ENCODE results near the gene GRK4.

DNA sequence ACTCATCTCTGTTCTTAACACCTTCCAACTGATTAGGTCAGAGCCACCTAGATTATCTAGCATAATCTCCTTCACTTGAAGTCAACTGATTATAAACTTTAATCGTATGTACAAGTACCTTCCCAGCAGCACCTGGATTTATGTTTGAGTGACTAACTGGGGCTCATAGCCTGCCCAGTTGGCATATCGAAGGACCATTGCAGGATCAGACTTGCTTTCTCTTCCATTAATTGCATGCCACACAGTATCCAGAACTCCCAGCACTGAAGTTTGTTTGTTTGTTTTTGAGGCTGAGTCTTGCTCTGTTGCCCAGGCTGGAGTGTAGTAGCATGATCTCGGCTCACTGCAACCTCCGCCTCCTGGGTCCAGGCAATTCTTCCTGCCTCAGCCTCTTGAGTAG is 27.9 kb downstream of the GRK4 start:
- TF ChIP-seq, protein P1, sequence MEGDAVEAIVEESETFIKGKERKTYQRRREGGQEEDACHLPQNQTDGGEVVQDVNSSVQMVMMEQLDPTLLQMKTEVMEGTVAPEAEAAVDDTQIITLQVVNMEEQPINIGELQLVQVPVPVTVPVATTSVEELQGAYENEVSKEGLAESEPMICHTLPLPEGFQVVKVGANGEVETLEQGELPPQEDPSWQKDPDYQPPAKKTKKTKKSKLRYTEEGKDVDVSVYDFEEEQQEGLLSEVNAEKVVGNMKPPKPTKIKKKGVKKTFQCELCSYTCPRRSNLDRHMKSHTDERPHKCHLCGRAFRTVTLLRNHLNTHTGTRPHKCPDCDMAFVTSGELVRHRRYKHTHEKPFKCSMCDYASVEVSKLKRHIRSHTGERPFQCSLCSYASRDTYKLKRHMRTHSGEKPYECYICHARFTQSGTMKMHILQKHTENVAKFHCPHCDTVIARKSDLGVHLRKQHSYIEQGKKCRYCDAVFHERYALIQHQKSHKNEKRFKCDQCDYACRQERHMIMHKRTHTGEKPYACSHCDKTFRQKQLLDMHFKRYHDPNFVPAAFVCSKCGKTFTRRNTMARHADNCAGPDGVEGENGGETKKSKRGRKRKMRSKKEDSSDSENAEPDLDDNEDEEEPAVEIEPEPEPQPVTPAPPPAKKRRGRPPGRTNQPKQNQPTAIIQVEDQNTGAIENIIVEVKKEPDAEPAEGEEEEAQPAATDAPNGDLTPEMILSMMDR (IDR thresholded peaks at IDR 0.05; ENCODE audit: insufficient read depth, low read length), result no peak
- TF ChIP-seq POLR2AphosphoS5 (IDR thresholded peaks at IDR 0.05; ENCODE audit: low read depth) (no peak), GABPA (IDR thresholded peaks at IDR 0.05; ENCODE audit: low read depth) (no peak), SPI1 (IDR thresholded peaks at IDR 0.05; ENCODE audit: borderline replicate concordance, low read depth) (no peak)
- TF ChIP-seq, protein P2, sequence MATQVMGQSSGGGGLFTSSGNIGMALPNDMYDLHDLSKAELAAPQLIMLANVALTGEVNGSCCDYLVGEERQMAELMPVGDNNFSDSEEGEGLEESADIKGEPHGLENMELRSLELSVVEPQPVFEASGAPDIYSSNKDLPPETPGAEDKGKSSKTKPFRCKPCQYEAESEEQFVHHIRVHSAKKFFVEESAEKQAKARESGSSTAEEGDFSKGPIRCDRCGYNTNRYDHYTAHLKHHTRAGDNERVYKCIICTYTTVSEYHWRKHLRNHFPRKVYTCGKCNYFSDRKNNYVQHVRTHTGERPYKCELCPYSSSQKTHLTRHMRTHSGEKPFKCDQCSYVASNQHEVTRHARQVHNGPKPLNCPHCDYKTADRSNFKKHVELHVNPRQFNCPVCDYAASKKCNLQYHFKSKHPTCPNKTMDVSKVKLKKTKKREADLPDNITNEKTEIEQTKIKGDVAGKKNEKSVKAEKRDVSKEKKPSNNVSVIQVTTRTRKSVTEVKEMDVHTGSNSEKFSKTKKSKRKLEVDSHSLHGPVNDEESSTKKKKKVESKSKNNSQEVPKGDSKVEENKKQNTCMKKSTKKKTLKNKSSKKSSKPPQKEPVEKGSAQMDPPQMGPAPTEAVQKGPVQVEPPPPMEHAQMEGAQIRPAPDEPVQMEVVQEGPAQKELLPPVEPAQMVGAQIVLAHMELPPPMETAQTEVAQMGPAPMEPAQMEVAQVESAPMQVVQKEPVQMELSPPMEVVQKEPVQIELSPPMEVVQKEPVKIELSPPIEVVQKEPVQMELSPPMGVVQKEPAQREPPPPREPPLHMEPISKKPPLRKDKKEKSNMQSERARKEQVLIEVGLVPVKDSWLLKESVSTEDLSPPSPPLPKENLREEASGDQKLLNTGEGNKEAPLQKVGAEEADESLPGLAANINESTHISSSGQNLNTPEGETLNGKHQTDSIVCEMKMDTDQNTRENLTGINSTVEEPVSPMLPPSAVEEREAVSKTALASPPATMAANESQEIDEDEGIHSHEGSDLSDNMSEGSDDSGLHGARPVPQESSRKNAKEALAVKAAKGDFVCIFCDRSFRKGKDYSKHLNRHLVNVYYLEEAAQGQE (IDR thresholded peaks at IDR 0.05; ENCODE audit: insufficient replicate concordance, low read depth), result no peak

Data from HL-60 (cell line).